Lower leg skin (tissue), 3 donors: Measurements from ENCODE around the gene CCDC90B.

ENCODE experiments used
- CTCF ChIP-seq, 3 donors: fragments of 450-650 bp; IDR thresholded peaks; one replicate each; pipeline ENCODE4 v1.5.1; 2016; ENCODE audit warnings: antibody characterized with exemption in 3 of 3, mild to moderate bottlenecking in 3 of 3, moderate library complexity in 2 of 3
- POLR2A ChIP-seq, 2 donors: fragments of 450-650 bp; IDR thresholded peaks; one replicate each; pipeline ENCODE4 v1.6.1; 2016 to 2017; ENCODE audit warnings: antibody characterized with exemption in 2 of 2, mild to moderate bottlenecking in 1 of 2, moderate library complexity in 1 of 2

GRCh38 chr11:83222499-83222898, 63.7 kb downstream of the CCDC90B start:
- TF ChIP-seq POLR2A (IDR thresholded peaks at IDR 0.05) (no peak), CTCF (IDR thresholded peaks at IDR 0.05) (no peak)
